ENCODE results near the gene SOD1.

SOD1 gene

DNA sequence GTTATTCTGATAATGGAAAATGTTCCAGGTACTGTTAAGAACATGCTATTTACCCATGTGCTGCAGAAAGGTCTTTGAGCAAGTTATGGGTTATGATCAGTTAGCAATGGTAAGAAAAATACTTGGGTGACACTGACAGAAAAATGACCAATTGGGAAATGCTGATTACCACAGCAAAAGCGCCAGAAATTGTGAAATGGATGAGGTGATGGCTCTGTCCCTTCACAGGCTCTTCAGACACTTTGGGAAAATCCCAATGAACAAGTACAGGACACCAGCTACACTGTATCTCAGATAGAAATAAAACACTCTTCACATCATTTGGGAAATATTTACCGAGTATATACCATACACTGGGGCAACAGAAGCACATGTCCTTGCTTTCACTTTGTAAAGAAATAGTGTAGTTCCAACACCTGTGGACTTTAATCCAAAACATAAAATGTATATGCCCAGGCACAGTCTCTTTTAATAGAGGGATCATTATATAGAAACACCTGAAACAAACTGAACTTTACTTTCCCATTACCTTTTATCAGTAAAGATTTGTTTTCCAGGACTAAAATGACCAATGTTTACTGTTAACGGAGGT is 13.9 kb downstream of the SOD1 start:
- no peak for DNase-seq
- intact Hi-C loops (cut with DNase I), result no loop called here

GRCh38 chr21:31675318-31675717 is 15.8 kb downstream of the SOD1 start:
- intact Hi-C loops (cut with DNase I), result no loop called here
- no peak for DNase-seq

GRCh38 chr21:31675960-31676359 is 16.5 kb downstream of the SOD1 start:
- no peak for DNase-seq
- intact Hi-C loops (cut with DNase I), result no loop called here

- intact Hi-C loops (cut with DNase I), result no loop called here
- no peak for DNase-seq
These were observed 17.6 kb downstream of the SOD1 start for GRCh38 chr21:31677047-31677446.

- intact Hi-C loops (cut with DNase I), result no loop called here
- no peak for DNase-seq
These were observed 19.0 kb downstream of the SOD1 start for GRCh38 chr21:31678478-31678877.

DNA sequence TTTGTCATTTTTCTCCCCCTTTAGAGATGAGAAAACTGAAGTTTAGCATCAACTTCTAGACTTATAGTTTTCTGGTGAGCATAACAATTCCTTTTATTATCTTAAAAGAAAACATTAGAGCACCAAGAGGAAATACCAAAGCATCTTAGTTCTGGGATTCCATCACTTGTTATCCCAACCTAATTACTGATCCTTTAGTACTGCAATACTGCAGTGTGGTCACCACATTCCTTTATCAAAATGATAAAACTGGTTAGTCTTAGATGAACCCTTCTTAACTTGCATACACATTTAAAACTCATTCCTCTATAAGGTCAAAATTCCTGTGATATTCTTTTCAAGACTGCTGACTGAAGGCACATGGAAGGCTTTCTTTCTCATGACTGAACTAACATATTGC is 23.1 kb downstream of the SOD1 start:
- intact Hi-C loops (cut with DNase I), result no loop called here
- no peak for DNase-seq

GRCh38 chr21:31683029-31683428 is 23.5 kb downstream of the SOD1 start:
- no peak for DNase-seq
- intact Hi-C loops (cut with DNase I), result no loop called here

DNA sequence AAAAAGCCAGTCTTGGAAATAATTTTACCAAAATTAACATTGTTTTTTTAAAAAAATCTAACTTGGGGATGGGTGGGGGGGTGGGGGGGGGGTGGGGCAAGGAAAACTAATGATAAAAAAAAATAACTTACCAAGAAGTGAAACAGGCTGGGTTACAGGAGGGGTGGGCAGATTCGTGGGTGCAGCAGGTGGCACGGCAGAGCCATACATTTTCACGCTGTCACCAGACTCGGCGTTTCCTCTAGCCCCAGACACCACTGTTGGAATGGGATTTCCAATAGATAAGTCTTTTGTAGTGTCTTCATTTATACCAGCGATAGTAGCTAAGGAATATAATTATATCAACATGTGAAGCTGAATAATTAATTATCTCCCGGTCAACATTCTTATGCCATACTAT is 25.4 kb downstream of the SOD1 start:
- DNase-seq, result no peak
- intact Hi-C loops (cut with DNase I), result no loop called here

GRCh38 chr21:31686272-31686915 is 26.9 kb downstream of the SOD1 start:
- DNase-seq, result no peak
- intact Hi-C loops (cut with DNase I), result no loop called here

- DNase-seq, result no peak
These were observed 27.6 kb downstream of the SOD1 start for GRCh38 chr21:31687108-31687507.

DNA sequence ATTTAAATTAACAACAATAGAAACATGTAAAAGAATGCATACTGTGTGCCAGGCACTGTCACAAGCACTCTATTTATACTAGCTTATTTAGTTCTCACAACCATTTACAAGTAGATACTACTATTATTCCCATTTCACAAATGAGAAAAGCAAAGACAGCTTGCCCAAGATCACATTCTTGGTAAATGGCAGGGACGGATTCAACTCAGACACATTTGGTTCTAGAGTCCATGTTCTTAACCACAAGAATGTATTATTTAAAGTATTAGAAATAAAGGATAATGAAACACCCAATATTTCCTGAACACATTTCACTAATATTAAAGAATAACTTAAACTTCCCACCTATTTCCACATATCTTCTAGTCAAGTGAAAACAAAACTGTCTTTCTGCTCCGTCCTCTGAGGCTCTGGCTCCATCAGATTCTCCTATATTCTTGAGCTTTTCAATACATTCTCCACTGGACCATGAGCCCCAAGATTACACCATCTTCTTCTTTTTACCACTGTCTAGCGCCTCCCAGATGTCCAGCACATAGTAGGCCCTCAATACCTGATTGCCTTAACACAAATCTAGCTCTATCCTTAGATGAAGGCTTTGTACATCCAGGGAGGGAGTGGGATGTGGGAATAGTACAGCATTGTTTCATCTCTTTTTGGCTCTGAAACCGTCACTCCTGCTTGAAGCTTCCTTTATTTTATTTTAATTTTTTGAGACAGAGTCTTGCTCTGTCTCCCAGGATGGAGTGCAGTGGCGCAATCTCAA is 29.3 kb downstream of the SOD1 start:
- intact Hi-C loops (cut with DNase I), result no loop called here
- no peak for DNase-seq

More at GRCh38 chr21:31687108-31687507, 27.6 kb downstream of the SOD1 start:
- intact Hi-C loops (cut with DNase I), result no loop called here

DNA sequence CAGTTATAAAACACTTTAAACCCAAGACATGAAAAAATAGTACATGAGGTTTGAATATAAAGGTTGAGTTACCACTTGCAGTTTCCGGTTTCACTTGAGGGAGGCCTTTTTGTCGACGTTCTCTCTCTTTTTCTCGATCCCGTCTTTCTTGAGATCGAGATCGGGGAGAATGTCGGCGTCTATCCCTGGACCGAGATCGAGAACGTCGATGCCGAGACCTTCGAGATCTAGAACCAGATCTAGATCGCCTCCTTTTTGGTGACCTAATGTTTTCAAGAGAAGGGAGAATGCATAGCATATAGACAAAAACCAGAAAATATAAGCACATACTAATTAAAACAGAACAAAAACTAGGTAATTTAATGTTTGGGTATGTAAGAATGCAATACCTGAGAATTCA is 33.7 kb downstream of the SOD1 start:
- intact Hi-C loops (cut with DNase I), result no loop called here
- no peak for DNase-seq

- intact Hi-C loops (cut with DNase I), result no loop called here
- DNase-seq, result no peak
These were observed 36.9 kb downstream of the SOD1 start for GRCh38 chr21:31696424-31696823.

DNA sequence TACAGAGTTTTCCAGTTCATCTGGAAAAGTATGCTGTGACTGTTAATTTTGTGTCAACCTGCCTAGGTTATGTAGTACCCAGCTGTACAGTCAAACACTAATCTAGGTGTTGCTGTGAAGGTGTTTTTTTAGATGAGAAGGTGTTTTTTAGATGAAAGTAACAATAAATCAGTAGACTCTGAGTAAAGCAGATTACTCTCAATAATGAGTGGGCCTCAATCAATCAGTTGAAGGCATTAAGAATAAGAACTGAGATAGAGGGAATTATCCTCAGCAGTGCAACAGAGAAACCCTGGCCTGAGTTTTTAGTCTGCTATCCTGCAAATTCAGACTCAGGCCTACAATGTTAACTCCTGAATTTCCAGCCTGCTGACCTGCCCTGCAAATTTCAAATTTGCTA is 39.0 kb downstream of the SOD1 start:
- intact Hi-C loops (cut with DNase I), result no loop called here

GRCh38 chr21:31700040-31700439 is 40.5 kb downstream of the SOD1 start:
- no peak for DNase-seq
- intact Hi-C loops (cut with DNase I), result no loop called here

More for the DNA sequence above, 39.0 kb downstream of the SOD1 start:
- DNase-seq, result no peak

DNA sequence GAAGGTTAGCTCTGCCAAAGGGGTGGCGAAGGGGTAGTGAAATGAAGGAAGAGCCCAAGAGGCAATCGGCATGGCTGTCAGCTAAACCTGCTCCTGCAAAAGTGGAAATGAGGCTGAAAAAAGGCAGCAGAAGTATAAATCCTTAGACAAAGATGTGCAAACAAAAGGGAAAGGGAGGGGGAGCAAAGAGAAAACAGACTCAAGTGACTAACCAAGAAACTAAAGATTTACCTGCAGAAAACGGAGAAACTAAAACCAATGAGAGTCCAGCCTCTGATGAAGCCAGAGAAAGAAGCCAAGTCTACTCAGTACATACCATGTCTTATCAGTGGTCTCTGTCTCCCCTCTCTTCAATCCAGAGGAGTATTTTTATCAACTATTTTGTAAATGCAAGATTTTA is 47.1 kb downstream of the SOD1 start:
- intact Hi-C loops (cut with DNase I), result no loop called here
- no peak for DNase-seq

- no peak for DNase-seq
- intact Hi-C loops (cut with DNase I), result no loop called here
These were observed 48.0 kb downstream of the SOD1 start for GRCh38 chr21:31707499-31707898.

- intact Hi-C loops (cut with DNase I), result no loop called here
These were observed 49.0 kb downstream of the SOD1 start for GRCh38 chr21:31708541-31708940.

GRCh38 chr21:31710586-31710985 is 51.1 kb downstream of the SOD1 start:
- no peak for DNase-seq
- intact Hi-C loops (cut with DNase I), result no loop called here

More at GRCh38 chr21:31708541-31708940, 49.0 kb downstream of the SOD1 start:
- DNase-seq, result no peak

GRCh38 chr21:31711326-31711725 is 51.8 kb downstream of the SOD1 start:
- no peak for DNase-seq
- intact Hi-C loops (cut with DNase I), result no loop called here
